ENCODE results near the gene LMF1. TPM values are rescaled to one million over a fixed set of nuclear protein-coding genes. Genes with fewer than 3 reads are reported as not detected.

Gene LMF1
- total and polyA plus RNA-seq, 2 of the 8 experiments (the other 6 are each of a cell fraction or from before 2014, with no cell fraction given): 3.5 to 9.1 TPM

GRCh38 chr16:832652-833336, 138.0 kb downstream of the LMF1 start:
- Histone ChIP-seq H3K56ac (replicated peaks; ENCODE audit: insufficient read length, low read depth, low read length) (no peak overlapping the region), H3K9me3 (ENCODE audit: insufficient read depth in 2 of 2, low read depth in 1 of 2, low read length in 1 of 2) (peaks cover 15 to 58% of the 10 kb centered on the region in 2 experiments; a peak in 3 of 4 replicates), H2AK5ac (ENCODE audit: low read depth, low read length) (no peak overlapping the region), H3K14ac (ENCODE audit: insufficient read length) (no peak overlapping the region), H3K9ac (replicated peaks in 1 of 4; ENCODE audit: extremely low read depth in 1 of 4, low read depth in 3 of 4, low read length in 3 of 4) (no peak overlapping the region), H4K5ac (ENCODE audit: insufficient read length, low read depth, low read length) (no peak overlapping the region), H3K79me2 (ENCODE audit: control insufficient read depth in 1 of 2, insufficient read depth in 2 of 2, low read length in 2 of 2) (no peaks in the 10 kb centered on the region), H3K4me1 (replicated peaks in 1 of 4; ENCODE audit: control insufficient read depth in 3 of 4, insufficient read depth in 4 of 4, low read length in 3 of 4) (no peaks in the 10 kb centered on the region), H3K4ac (replicated peaks; ENCODE audit: insufficient read length, low read depth, low read length) (no peak overlapping the region), H4K91ac (replicated peaks; ENCODE audit: insufficient read length, low read length) (no peak overlapping the region), H3K18ac (ENCODE audit: extremely low read depth, low read length) (no peak overlapping the region), H3K79me1 (ENCODE audit: low read depth, low read length) (no peaks in the 10 kb centered on the region), H2BK120ac (replicated peaks; ENCODE audit: low read depth, low read length) (no peak overlapping the region), H3K4me3 (ENCODE audit: extremely low read depth in 1 of 4, insufficient read depth in 2 of 4, low read depth in 3 of 4, low read length in 4 of 4) (no peak overlapping the region), H2BK15ac (ENCODE audit: low read length) (no peak overlapping the region), H2BK5ac (ENCODE audit: low read depth, low read length) (no peak overlapping the region), H3K23me2 (ENCODE audit: low read depth, low read length) (no peaks in the 10 kb centered on the region), H3K27me3 (replicated peaks in 1 of 4; ENCODE audit: control insufficient read depth in 3 of 4, extremely low read depth in 1 of 4, insufficient read depth in 3 of 4, low read length in 3 of 4) (no peaks in the 10 kb centered on the region), H3K4me2 (ENCODE audit: insufficient read depth in 1 of 2, low read depth in 2 of 2, low read length in 2 of 2) (no peak overlapping the region), H4K20me1 (replicated peaks in 1 of 2; ENCODE audit: control insufficient read depth in 1 of 2, insufficient read depth in 2 of 2, low read length in 2 of 2) (no peaks in the 10 kb centered on the region), H3K23ac (ENCODE audit: insufficient read length) (no peak overlapping the region), H2AFZ (ENCODE audit: low read length) (no peak overlapping the region), H2BK20ac (ENCODE audit: low read length) (no peak overlapping the region), H3K36me3 (ENCODE audit: control insufficient read depth in 2 of 4, insufficient read depth in 4 of 4, low read length in 3 of 4) (no peaks in the 10 kb centered on the region), H4K8ac (ENCODE audit: extremely low read depth, insufficient read depth, low read length) (no peak overlapping the region; the same call in 1 of the 2 replicates), H2BK12ac (ENCODE audit: low read depth, low read length) (no peak overlapping the region), H3K27ac (ENCODE audit: low read depth, low read length) (no peak overlapping the region)
- CTCF ChIA-PET (ENCODE audit: partially characterized antibody): no interaction called here
- TF ChIP-seq CHD1 (IDR thresholded peaks at IDR 0.05; ENCODE audit: low read depth, low read length): no peak
- TF ChIP-seq EP300 (IDR thresholded peaks at IDR 0.05; ENCODE audit: borderline replicate concordance in 1 of 2, low read depth in 2 of 2, low read length in 2 of 2): no peak
- no peak for TF ChIP-seq CBX5 (IDR thresholded peaks at IDR 0.05; ENCODE audit: low read depth, low read length)
- TF ChIP-seq RNF2 (IDR thresholded peaks at IDR 0.05; ENCODE audit: borderline replicate concordance, low read depth, low read length, missing control alignments, poor library complexity, severe bottlenecking): no peak
- POLR2A ChIA-PET (ENCODE audit: partially characterized antibody): no interaction called here
- WGBS, 2 experiments (ENCODE audit: extremely low coverage in 1 of 2, insufficient coverage in 1 of 2, insufficient read length in 1 of 2, insufficient replicate concordance in 2 of 2, low coverage in 1 of 2, low lambda C conversion rate in 2 of 2, missing lambda C conversion rate in 1 of 2): 89% methylated on average over 24 of the region's 35 CpGs; no CpG with 5 or more reads in 1 of the 2 experiments
- FAIRE-seq (no peak), DNase-seq (ENCODE audit: low read depth in 1 of 2, low spot score in 2 of 2) (no peak)

Measured in H1 (cell line).